IMR-90 (cell line): ENCODE data around the gene FBXL16. TPM values are rescaled to one million over a fixed set of nuclear protein-coding genes. Genes with fewer than 3 reads are reported as not detected.

Experiments
- ATAC-seq: fragments of 200-7000 bp; cut with Tn5 transposase; 2 replicates; pipeline ENCODE4 v1.9.1; 2020; ENCODE audit warnings: low read depth, mild to moderate bottlenecking, moderate library complexity
- BruUV-seq: library from RNA; stranded (reverse); fragments of 400-500 nt; replicated peaks from 2 replicates; lab custom pipeline; 2021; lab: Mats Ljungman, UMichigan
- CTCF ChIA-PET: fragments of 300-600 bp; formaldehyde crosslinking; extraction: SDS; loops from one replicate; lab custom pipeline; 2021; ENCODE audit warnings: antibody characterized with exemption; lab: Yijun Ruan, JAX
- POLR2A ChIA-PET: fragments of 300-600 bp; sonication (Branson Sonifier 250); formaldehyde crosslinking; loops from one replicate; lab custom pipeline; 2022; ENCODE audit warnings: antibody characterized with exemption; ENCODE audit not compliant: unreplicated experiment; lab: Charles Lee
- DNase-seq: peaks from one replicate; pipeline ENCODE4 v3.0.0; 2013
- H2AFZ ChIP-seq: replicated peaks from 2 replicates; pipeline ENCODE3; 2013; ENCODE audit warnings: low read length, mild to moderate bottlenecking; ENCODE audit not compliant: poor library complexity
- H2AK5ac ChIP-seq: 2 replicates; pipeline ENCODE4 v1.6.1; 2013; ENCODE audit warnings: low read depth, low read length, inconsistent platforms
- H2AK9ac ChIP-seq: replicated peaks from 2 replicates; pipeline ENCODE3; 2013; ENCODE audit warnings: mild to moderate bottlenecking, low read depth, low read length, moderate library complexity; ENCODE audit not compliant: poor library complexity
- H2BK120ac ChIP-seq: 2 replicates; pipeline ENCODE4 v1.6.1; 2013; ENCODE audit warnings: low read depth, low read length, inconsistent platforms
- H2BK15ac ChIP-seq: 3 replicates; pipeline ENCODE4 v1.6.1; 2013; ENCODE audit warnings: low read depth, low read length, inconsistent platforms
- H2BK20ac ChIP-seq: 2 replicates; pipeline ENCODE4 v1.6.1; 2013; ENCODE audit warnings: low read depth, mild to moderate bottlenecking, inconsistent platforms, low read length, moderate library complexity
- H2BK5ac ChIP-seq: 2 replicates; pipeline ENCODE4 v1.6.1; 2013; ENCODE audit warnings: mild to moderate bottlenecking, low read depth, low read length, inconsistent platforms; ENCODE audit not compliant: poor library complexity, severe bottlenecking
- H3K14ac ChIP-seq: replicated peaks from 2 replicates; pipeline ENCODE4 v1.6.1; 2013; ENCODE audit warnings: low read depth, low read length, inconsistent platforms
- H3K18ac ChIP-seq: 2 replicates; pipeline ENCODE4 v1.6.1; 2013; ENCODE audit warnings: low read depth, low read length, control low read depth
- H3K23ac ChIP-seq: 2 replicates; pipeline ENCODE4 v1.6.1; 2013; ENCODE audit warnings: low read depth, low read length, inconsistent platforms
- H3K27ac ChIP-seq: 2 replicates; pipeline ENCODE4 v1.5.1; 2013; ENCODE audit warnings: mild to moderate bottlenecking, control low read depth, low read length; ENCODE audit not compliant: insufficient read depth
- H3K27me3 ChIP-seq: 2 replicates; pipeline ENCODE4 v1.6.1; 2013; ENCODE audit warnings: low read length; ENCODE audit not compliant: control insufficient read depth, insufficient read depth
- H3K36me3 ChIP-seq: 2 replicates; pipeline ENCODE4 v1.6.1; 2013; ENCODE audit warnings: low read length, mixed read lengths; ENCODE audit not compliant: control insufficient read depth, insufficient read depth
- H3K4ac ChIP-seq: 2 replicates; pipeline ENCODE4 v1.6.1; 2013; ENCODE audit warnings: low read depth, low read length, inconsistent platforms
- H3K4me1 ChIP-seq: 2 replicates; pipeline ENCODE4 v1.6.1; 2013; ENCODE audit warnings: low read length, mixed read lengths; ENCODE audit not compliant: control insufficient read depth, insufficient read depth
- H3K4me2 ChIP-seq: 2 replicates; pipeline ENCODE4 v1.6.1; 2013; ENCODE audit warnings: low read depth, mild to moderate bottlenecking, control low read depth, low read length, moderate library complexity
- H3K4me3 ChIP-seq: 2 replicates; pipeline ENCODE4 v1.5.1; 2013; ENCODE audit warnings: low read depth, mild to moderate bottlenecking, control low read depth, low read length, moderate library complexity; ENCODE audit not compliant: insufficient read depth
- H3K56ac ChIP-seq: 2 replicates; pipeline ENCODE4 v1.6.1; 2013; ENCODE audit warnings: low read length, inconsistent platforms; ENCODE audit not compliant: insufficient read depth; ENCODE audit errors: extremely low read depth
- H3K79me1 ChIP-seq, 2 experiments: 2 replicates each; pipeline ENCODE4 v1.6.1; 2013; ENCODE audit warnings: low read length in 2 of 2, inconsistent platforms in 1 of 2, low read depth in 1 of 2
- H3K9ac ChIP-seq: 2 replicates; pipeline ENCODE4 v1.6.1; 2013; ENCODE audit warnings: low read depth, low read length, control low read depth
- H3K9me1 ChIP-seq: 2 replicates; pipeline ENCODE4 v1.6.1; 2013; ENCODE audit warnings: low read length, inconsistent platforms; ENCODE audit not compliant: insufficient read depth
- H3K9me3 ChIP-seq: 2 replicates; pipeline ENCODE4 v1.6.1; 2013; ENCODE audit warnings: low read length; ENCODE audit not compliant: control insufficient read depth, insufficient read depth
- H4K20me1 ChIP-seq: 2 replicates; pipeline ENCODE4 v1.6.1; 2013; ENCODE audit warnings: low read length, inconsistent platforms; ENCODE audit not compliant: insufficient read depth
- H4K5ac ChIP-seq: 2 replicates; pipeline ENCODE4 v1.6.1; 2013; ENCODE audit warnings: mild to moderate bottlenecking, low read depth, low read length, control low read depth
- H4K8ac ChIP-seq, 2 experiments: 2 replicates each; pipeline ENCODE4 v1.6.1; 2013; ENCODE audit warnings: low read depth in 2 of 2, low read length in 2 of 2, control low read depth in 1 of 2, inconsistent platforms in 1 of 2
- H4K91ac ChIP-seq: 2 replicates; pipeline ENCODE4 v1.6.1; 2013; ENCODE audit warnings: low read depth, low read length, inconsistent platforms; ENCODE audit not compliant: insufficient read depth
- BHLHE40 ChIP-seq: fragments of 150-350 bp; IDR thresholded peaks from 2 replicates; pipeline ENCODE4 v1.6.1; 2016; ENCODE audit warnings: mild to moderate bottlenecking, low read depth, low read length
- CEBPB ChIP-seq: IDR thresholded peaks from 2 replicates; pipeline ENCODE4 v1.6.1; 2012; ENCODE audit warnings: low read depth, low read length, improper control_type of control experiment
- CHD1 ChIP-seq: IDR thresholded peaks from 2 replicates; pipeline ENCODE4 v1.6.1; 2012; ENCODE audit warnings: low read depth, low read length, improper control_type of control experiment
- CTCF ChIP-seq: conservative IDR thresholded peaks from 2 replicates; pipeline ENCODE4 v1.5.1; 2012; ENCODE audit warnings: mild to moderate bottlenecking, low read depth, low read length, improper control_type of control experiment
- FOS ChIP-seq: fragments of 150-350 bp; IDR thresholded peaks from 2 replicates; pipeline ENCODE4 v1.6.1; 2016; ENCODE audit warnings: low read depth, low read length
- MAZ ChIP-seq: IDR thresholded peaks from 2 replicates; pipeline ENCODE4 v1.6.1; 2012; ENCODE audit warnings: low read depth, mild to moderate bottlenecking, low read length, improper control_type of control experiment, moderate library complexity, borderline replicate concordance
- MXI1 ChIP-seq: IDR thresholded peaks from 2 replicates; pipeline ENCODE4 v1.6.1; 2012; ENCODE audit warnings: low read depth, mild to moderate bottlenecking, low read length, moderate library complexity, borderline replicate concordance
- NFE2L2 ChIP-seq: fragments of 150-350 bp; IDR thresholded peaks from 2 replicates; pipeline ENCODE4 v1.6.1; 2016; ENCODE audit warnings: low read depth, mild to moderate bottlenecking, low read length
- RAD21 ChIP-seq: IDR thresholded peaks from 2 replicates; pipeline ENCODE4 v1.6.1; 2012; ENCODE audit warnings: low read length, improper control_type of control experiment
- RCOR1 ChIP-seq: IDR thresholded peaks from 2 replicates; pipeline ENCODE4 v1.6.1; 2012; ENCODE audit warnings: mild to moderate bottlenecking, low read length, improper control_type of control experiment; ENCODE audit not compliant: insufficient replicate concordance
- RFX5 ChIP-seq: IDR thresholded peaks from 2 replicates; pipeline ENCODE4 v1.8.0; 2012; ENCODE audit warnings: low read depth, mild to moderate bottlenecking, low read length, moderate library complexity
- SMC3 ChIP-seq: fragments of 150-350 bp; IDR thresholded peaks from 2 replicates; pipeline ENCODE4 v1.6.1; 2016; ENCODE audit warnings: low read depth, mild to moderate bottlenecking, antibody characterized with exemption, low read length, moderate library complexity
- USF2 ChIP-seq: fragments of 150-350 bp; IDR thresholded peaks from 2 replicates; pipeline ENCODE4 v1.6.1; 2017; ENCODE audit warnings: mild to moderate bottlenecking, antibody characterized with exemption, low read length, low read depth
- WGBS, 2 experiments: methylation state at CpG; one replicate each; pipeline versions ENCODE4 v1.1.5 to v1.1.7; 2013; ENCODE audit warnings: missing lambda C conversion rate in 2 of 2; ENCODE audit not compliant: insufficient read length in 1 of 2; ENCODE audit errors: extremely low coverage in 2 of 2; 5-methylcytosine and 5-hydroxymethylcytosine counted together
- dilution Hi-C: fragments of 300-500 bp; cut with HindIII; formaldehyde crosslinking; loops from one replicate; pipeline ENCODE4 v1.14.3; 2018; ENCODE audit warnings: low sequenced_read_pairs; ENCODE audit not compliant: unreplicated experiment
- in situ Hi-C: fragments of 300-500 bp; cut with MboI; formaldehyde crosslinking; loops from 3 replicates; pipeline ENCODE4 v1.14.3; 2019; ENCODE audit warnings: low sequenced_read_pairs, inconsistent platforms, mixed read lengths
- intact Hi-C: fragments of 100-400 bp; cut with micrococcal nuclease; formaldehyde crosslinking; loops from 2 replicates; pipeline ENCODE4 v1.10.0; 2022
- polyA plus RNA-seq, 3 experiments: library from polyadenylated mRNA; depleted of rRNA; stranded (reverse); fragments of >200 nt; gene quantifications; 2 replicates each; pipeline ENCODE4 v1.2.3, GENCODE V29; 2012; ENCODE audit warnings: low replicate concordance in 1 of 3
- total RNA-seq: library from RNA; depleted of rRNA; stranded (reverse); fragments of >200 nt; gene quantifications from 2 replicates; pipeline ENCODE4 v1.2.3, GENCODE V29; 2012
- TF ChIP-seq, protein P1 (sequence below): fragments of 150-350 bp; IDR thresholded peaks from 2 replicates; pipeline ENCODE4 v1.6.1; 2016; ENCODE audit warnings: low read depth, mild to moderate bottlenecking, low read length, moderate library complexity, borderline replicate concordance

FBXL16 gene
- total and polyA plus RNA-seq, 2 of the 4 experiments (the other 2 are of a cell fraction), result 0.18 to 2.2 TPM

- BruUV-seq, result no TSS peak
- TF ChIP-seq RCOR1, result no peak
- no peak for TF ChIP-seq SMC3
- TF ChIP-seq, protein P1, sequence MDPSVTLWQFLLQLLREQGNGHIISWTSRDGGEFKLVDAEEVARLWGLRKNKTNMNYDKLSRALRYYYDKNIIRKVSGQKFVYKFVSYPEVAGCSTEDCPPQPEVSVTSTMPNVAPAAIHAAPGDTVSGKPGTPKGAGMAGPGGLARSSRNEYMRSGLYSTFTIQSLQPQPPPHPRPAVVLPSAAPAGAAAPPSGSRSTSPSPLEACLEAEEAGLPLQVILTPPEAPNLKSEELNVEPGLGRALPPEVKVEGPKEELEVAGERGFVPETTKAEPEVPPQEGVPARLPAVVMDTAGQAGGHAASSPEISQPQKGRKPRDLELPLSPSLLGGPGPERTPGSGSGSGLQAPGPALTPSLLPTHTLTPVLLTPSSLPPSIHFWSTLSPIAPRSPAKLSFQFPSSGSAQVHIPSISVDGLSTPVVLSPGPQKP, result no peak
- peak; percentile 88; the same call in 1 of the 2 replicates for TF ChIP-seq MXI1
- TF ChIP-seq RFX5, result no peak
- peak; percentile 61 for TF ChIP-seq USF2
- TF ChIP-seq CTCF, result no peak
- TF ChIP-seq NFE2L2, result no peak
- peak; percentile 14; the same call in 1 of the 2 replicates for TF ChIP-seq MAZ
- TF ChIP-seq RAD21, result no peak
- TF ChIP-seq CEBPB, result no peak
- no peak for TF ChIP-seq FOS
- TF ChIP-seq BHLHE40, result peak; percentile 42; the same call in 1 of the 2 replicates
- TF ChIP-seq CHD1, result no peak
These were observed 21.4 kb downstream of the FBXL16 start, which contains the start of gene JMJD8 for GRCh38 chr16:684071-684794. Gene JMJD8 (minus strand): TSS chr16:684334. CDS start chr16:684319, 15 bp downstream.

More at GRCh38 chr16:684071-684794, 21.4 kb downstream of the FBXL16 start, which contains the start of gene JMJD8:
- 6% methylated on average over 89 of the region's 91 CpGs; no CpG with 5 or more reads in 1 of the 2 experiments for WGBS, 2 experiments
- Histone ChIP-seq H3K23ac (no peak within 1 kb of the TSS), H3K14ac (no peak within 1 kb of the TSS), H3K4me3 (peak within 1 kb of the TSS; percentile 81), H4K8ac (peak within 1 kb of the TSS; percentile 80 to 94), H3K9ac (peak within 1 kb of the TSS; percentile 72), H3K4ac (peak within 1 kb of the TSS; percentile 63), H2AFZ (peak within 1 kb of the TSS; percentile 87), H3K79me1 (peaks cover 13 to 56% of the 10 kb centered on the region in 2 experiments), H3K9me1 (peaks cover 12% of the 10 kb centered on the region), H3K27me3 (no peaks in the 10 kb centered on the region), H3K18ac (no peak within 1 kb of the TSS), H2BK15ac (no peak within 1 kb of the TSS), H2BK5ac (peak within 1 kb of the TSS; percentile 29), H2AK5ac (peak within 1 kb of the TSS; percentile 87), H3K36me3 (peaks cover 41% of the 10 kb centered on the region), H3K4me2 (peak within 1 kb of the TSS; percentile 85), H3K27ac (peak within 1 kb of the TSS; percentile 54), H2BK120ac (no peak within 1 kb of the TSS), H4K91ac (peak within 1 kb of the TSS; percentile 62; the same call in 1 of the 2 replicates), H3K4me1 (peaks cover 24% of the 10 kb centered on the region), H4K20me1 (peaks cover 34% of the 10 kb centered on the region), H3K9me3 (no peaks in the 10 kb centered on the region), H4K5ac (peak within 1 kb of the TSS; percentile 32), H3K56ac (no peak within 1 kb of the TSS), H2AK9ac (peak within 1 kb of the TSS; percentile 93), H2BK20ac (no peak within 1 kb of the TSS)
- CTCF ChIA-PET, result no interaction called here
- in situ Hi-C loops (no loop called here), dilution Hi-C loops (no loop called here), intact Hi-C loops (no loop called here)
- ATAC-seq, result peak; percentile 42
- POLR2A ChIA-PET, result no interaction called here
- peak; percentile 92 for DNase-seq
